Heart left ventricle (tissue), 16 donors: Measurements from ENCODE around the gene MEP1A. TPM values are rescaled to one million over a fixed set of nuclear protein-coding genes. Genes with fewer than 3 reads are reported as not detected.
A peak's percentile ranks its signal among the peaks of the same experiment; 100 is the strongest.
"Not testable (repeated sequence)": the region's sequence is repeated elsewhere in the genome, so short reads cannot be mapped to it uniquely, and the experiment has no call there.

Source experiments
- ATAC-seq, 4 donors: fragments of 200-7000 bp; cut with Tn5 transposase; one replicate each; pipeline ENCODE4 v1.9.1; 2020 to 2022; ENCODE audit warnings: moderate library complexity in 4 of 4, mild to moderate bottlenecking in 3 of 4, moderate number of reproducible peaks in 1 of 4
- DNase-seq, 5 donors: peaks; one replicate each; pipeline ENCODE4 v3.0.0-alpha.2; 2020
- H3K27ac ChIP-seq, 12 donors: fragments of 200-600 bp; sonication (generic) in 4 of 12; one replicate each; pipeline versions ENCODE4 v1.5.0 to v1.8.0; 2016 to 2022; ENCODE audit warnings: mild to moderate bottlenecking in 2 of 12
- H3K27me3 ChIP-seq, 9 donors: fragments of 200-600 bp; sonication (generic) in 2 of 9; one replicate each; pipeline versions ENCODE4 v1.5.1 to v1.8.0; 2016 to 2022; ENCODE audit warnings: mild to moderate bottlenecking in 3 of 9
- H3K36me3 ChIP-seq, 9 donors: fragments of 200-600 bp; sonication (generic) in 2 of 9; one replicate each; pipeline versions ENCODE4 v1.5.0 to v1.8.0; 2018 to 2022; ENCODE audit warnings: mild to moderate bottlenecking in 2 of 9
- H3K4me1 ChIP-seq, 12 donors: fragments of 200-600 bp; sonication (generic) in 4 of 12; one replicate each; pipeline versions ENCODE4 v1.5.0 to v1.8.0; 2016 to 2022; ENCODE audit warnings: mild to moderate bottlenecking in 3 of 12
- H3K4me3 ChIP-seq, 12 donors: fragments of 200-600 bp; sonication (generic) in 4 of 12; one replicate each; pipeline versions ENCODE4 v1.5.0 to v1.8.0; 2017 to 2022; ENCODE audit warnings: mild to moderate bottlenecking in 9 of 12, moderate library complexity in 4 of 12
- H3K9me3 ChIP-seq, 12 donors: fragments of 200-600 bp; sonication (generic) in 4 of 12; one replicate each; pipeline versions ENCODE4 v1.5.0 to v1.8.0; 2016 to 2022; ENCODE audit warnings: mild to moderate bottlenecking in 1 of 12
- CTCF ChIP-seq, 12 donors: fragments of 200-600 bp; sonication (generic) in 4 of 12; IDR thresholded peaks; one replicate each; pipeline versions ENCODE4 v1.5.0 to v1.8.0; 2018 to 2022; ENCODE audit warnings: antibody characterized with exemption in 12 of 12, mild to moderate bottlenecking in 5 of 12
- POLR2A ChIP-seq, 2 donors: fragments of 450-650 bp; IDR thresholded peaks; one replicate each; pipeline ENCODE4 v1.6.1; 2017; ENCODE audit warnings: antibody characterized with exemption in 2 of 2, mild to moderate bottlenecking in 2 of 2, moderate library complexity in 2 of 2
- WGBS, 4 donors: extraction: QIAGEN DNeasy Blood & Tissue Kit in 2 of 4; methylation state at CpG; one replicate each; pipeline versions ENCODE4 v1.1.5 to v1.1.7; 2013 to 2018; 5-methylcytosine and 5-hydroxymethylcytosine counted together
- intact Hi-C, 10 donors: fragments of 100-400 bp; cut with DNase I; formaldehyde crosslinking; loops; one replicate each; pipeline versions ENCODE4 v1.11.1 to v1.14.2; 2022
- polyA plus RNA-seq, 2 donors: library from polyadenylated mRNA; stranded (reverse); fragments of 200-250 nt; gene quantifications; one replicate each; pipeline ENCODE4 v1.2.3, GENCODE V29; 2013
- total RNA-seq, 9 donors: library from RNA; depleted of rRNA in 2 of 9; stranded (reverse); fragments of >200 nt in 2 of 9; fragmentation: NEBNext Ultra II Directional in 3 of 9; extraction: Animal tissue kit (Norgen Biotek cat#: 25700) in 3 of 9; gene quantifications; one replicate each; pipeline versions ENCODE4 v1.1.0 to v1.2.4, GENCODE V29; 2016 to 2023
- donor health status: ischemic (EF 13 %, LVEDD 7.1; RV severe dilation, severe dysfunction).
- donor health status: healthy with polysubstance abuse.
- donor health status: DM: no; HTN: yes; CAD: no.
- donor health status: DM: no; HTN: no; CAD: no.
- donor health status: ischemic (EF 25% LVEDD 6.9; RV normal size, moderate dysfunction).
- donor health status: ischemic (EF 25% LVEDD 5.7; RV mildly dilated, moderate dysfunction).
- donor health status: healthy.
- donor health status: DM: yes; HTN: yes; CAD: no.
- donor health status: ischemic (EF 35%, LVEDD 5.7; RV mildly dilated, moderate dysfunction).
- donor health status: nonischemic (EF 11% LVEDD 7.7; RV severe dilation, severe dysfunction).
- donor health status: DM: yes; HTN: yes; CAD: no.
- donor health status: PGD.
- donor health status: ischemic (EF 29% LVEDD 5.4; RV normal size, mild dysfunction).
- donor health status: nonischemic (EF 23%, LVEDD 6.1; RV moderate dilation, normal function).

The MEP1A gene
- total and polyA plus RNA-seq, 11 donors, result not detected

DNA sequence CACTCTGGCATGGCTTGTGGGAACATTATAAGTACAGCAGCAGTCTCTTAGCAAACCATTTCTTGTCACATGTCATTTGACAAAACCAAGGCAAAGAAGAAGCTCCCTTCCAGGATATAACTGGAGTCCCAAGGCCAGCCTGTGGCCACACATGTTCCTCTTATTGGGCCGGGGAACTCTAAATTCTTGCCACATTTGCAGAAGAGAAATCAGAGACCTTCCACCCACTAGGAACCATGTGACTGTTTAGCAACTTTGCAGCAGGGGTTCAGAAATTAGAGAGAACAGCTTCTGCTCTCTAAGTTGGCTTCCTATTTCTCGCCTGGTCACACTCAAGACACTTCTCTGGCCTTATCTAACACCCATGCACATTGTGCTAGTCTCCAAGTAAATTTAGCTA lies 20.4 kb upstream of the MEP1A start:
- Histone ChIP-seq H3K27me3 (no peaks in the 10 kb centered on the region), H3K9me3 (no peaks in the 10 kb centered on the region), H3K27ac (peak overlapping the region in 1 of 12 donors; percentile 92), H3K4me3 (no peak overlapping the region), H3K36me3 (no peaks in the 10 kb centered on the region), H3K4me1 (peaks cover 0 to 37% (median 1%) of the 10 kb centered on the region in 12 donors)
- TF ChIP-seq POLR2A (IDR thresholded peaks at IDR 0.05) (no peak), CTCF (IDR thresholded peaks at IDR 0.05) (no peak)
- intact Hi-C loops, result loop anchor here in 1 of 10 donors (10.0 kb wide), 1 partner anchor 68 kb away; no protein-coding TSS in a partner anchor
- WGBS, 4 donors, result 44 to 54% (median 49%) methylated on average over 2 of the region's 2 CpGs
- DNase-seq, result peak; percentile 26 to 46 (median 31)
- peak; percentile 55 to 91 (median 84) for ATAC-seq

GRCh38 chr6:46773201-46773855 lies 19.9 kb upstream of the MEP1A start:
- Histone ChIP-seq H3K27me3 (no peaks in the 10 kb centered on the region), H3K36me3 (no peaks in the 10 kb centered on the region), H3K4me3 (no peak overlapping the region), H3K27ac (peak overlapping the region in 4 of 12 donors; percentile 9 to 92 (median 14)), H3K9me3 (no peaks in the 10 kb centered on the region), H3K4me1 (peaks cover 0 to 37% (median 1%) of the 10 kb centered on the region in 12 donors)
- intact Hi-C loops, result loop anchor here in 1 of 10 donors (10.0 kb wide), 1 partner anchor 69 kb away; no protein-coding TSS in a partner anchor
- ATAC-seq (no peak), DNase-seq (no peak)
- TF ChIP-seq POLR2A (IDR thresholded peaks at IDR 0.05), result no peak
- no peak for TF ChIP-seq CTCF (IDR thresholded peaks at IDR 0.05)
- 51 to 62% (median 53%) methylated on average over 1 of the region's 1 CpG for WGBS, 4 donors

- H3K4me3 ChIP-seq, H3K36me3 ChIP-seq, H3K27ac ChIP-seq, H3K9me3 ChIP-seq, H3K27me3 ChIP-seq, ATAC-seq: not testable (repeated sequence)
- WGBS, 4 donors, result 92 to 96% methylated on average over 24 of the region's 24 CpGs; no CpG with 5 or more reads in 2 of the 4 donors
- peaks cover 0 to 37% (median 1%) of the 10 kb centered on the region in 12 donors for H3K4me1 ChIP-seq
- intact Hi-C loops, result loop anchor here in 1 of 10 donors (10.0 kb wide), 1 partner anchor 70 kb away; no protein-coding TSS in a partner anchor
- DNase-seq, result peak in 1 of 5 donors; percentile 41
These were observed 18.5 kb upstream of the MEP1A start for GRCh38 chr6:46774736-46775135.

DNA sequence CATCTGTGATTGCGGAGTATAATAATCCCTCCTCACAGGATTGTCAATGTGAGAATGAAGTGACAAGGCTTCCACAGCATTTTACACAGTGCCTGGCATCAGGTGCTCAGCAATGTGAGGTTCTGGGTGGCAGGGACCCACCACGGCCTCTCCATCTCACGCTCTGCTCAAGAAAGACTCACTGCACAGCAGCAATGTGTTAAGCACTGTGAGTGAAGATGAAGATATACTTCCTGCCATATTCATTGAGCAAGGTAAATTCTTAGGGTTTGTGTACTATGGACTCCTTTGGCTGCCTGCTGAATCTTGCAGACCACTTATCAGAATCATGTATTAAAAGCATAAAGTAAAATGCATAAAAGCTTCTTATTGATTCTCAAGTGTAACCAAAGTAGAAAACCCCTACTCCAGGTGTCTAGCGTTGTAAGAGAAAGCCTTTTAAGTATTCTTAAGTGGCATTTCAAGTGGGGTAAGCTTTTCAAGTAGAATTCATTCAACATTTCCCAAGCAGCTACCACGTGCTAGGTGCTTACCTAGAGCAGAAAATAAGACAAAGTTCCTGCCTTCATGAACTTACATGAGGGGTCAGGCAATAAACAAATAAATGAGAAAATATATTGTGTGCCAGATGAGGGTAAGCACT lies 17.0 kb upstream of the MEP1A start:
- Histone ChIP-seq H3K9me3 (no peaks in the 10 kb centered on the region), H3K4me1 (peaks cover 0 to 34% (median 1%) of the 10 kb centered on the region in 12 donors), H3K36me3 (no peaks in the 10 kb centered on the region), H3K27me3 (no peaks in the 10 kb centered on the region), H3K4me3 (no peak overlapping the region), H3K27ac (no peak overlapping the region)
- no peak for DNase-seq
- 91 to 94% (median 92%) methylated on average over 5 of the region's 5 CpGs for WGBS, 4 donors
- ATAC-seq, result no peak
- no peak for TF ChIP-seq CTCF (IDR thresholded peaks at IDR 0.05)
- TF ChIP-seq POLR2A (IDR thresholded peaks at IDR 0.05), result no peak
- intact Hi-C loops, result loop anchor here in 1 of 10 donors (10.0 kb wide), 1 partner anchor 71 kb away; no protein-coding TSS in a partner anchor
